ENCODE measurements around the gene SPATA18. TPM values are rescaled to one million over a fixed set of nuclear protein-coding genes. Genes with fewer than 3 reads are reported as not detected.

Gene SPATA18
- total and polyA plus RNA-seq, 9 of the 15 experiments (the other 6 are each of a cell fraction or from before 2014, with no cell fraction given): 0.09 TPM; not detected in 8

DNA sequence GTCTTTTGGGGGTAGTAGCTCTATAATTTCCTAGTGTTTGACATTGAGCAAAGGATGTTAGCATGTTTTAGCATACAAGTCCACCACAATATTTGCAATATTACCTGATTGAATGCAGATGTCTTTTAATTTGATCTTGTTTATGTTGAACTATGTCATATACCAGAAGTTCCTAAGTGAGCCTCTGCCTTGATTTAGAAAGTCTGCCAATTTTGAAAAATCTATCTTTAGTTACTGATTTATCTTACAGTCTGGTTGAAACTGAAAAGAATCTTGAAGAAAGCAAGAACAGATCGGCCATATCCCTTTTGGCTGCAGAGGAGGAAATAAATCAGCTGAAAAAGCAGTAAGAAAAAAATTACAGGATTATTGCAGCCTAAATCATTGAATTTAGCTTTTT is 18.5 kb downstream of the SPATA18 start:
- DNase-seq (ENCODE audit: extremely low read depth in 1 of 4, low spot score in 3 of 4) (no peak), FAIRE-seq (no peak), ATAC-seq (no peak)
- Histone ChIP-seq H3K9me3 (replicated peaks; ENCODE audit: control insufficient read depth, insufficient read depth, low read depth, low read length) (no peaks in the 10 kb centered on the region), H2AFZ (ENCODE audit: low read depth, low read length) (no peak overlapping the region), H4K20me1 (replicated peaks; ENCODE audit: control insufficient read depth, insufficient read depth, low read length) (no peaks in the 10 kb centered on the region), H3K4me2 (ENCODE audit: insufficient read depth, low read length) (no peak overlapping the region), H3K4me1 (replicated peaks in 1 of 2; ENCODE audit: control insufficient read depth in 2 of 2, insufficient read depth in 2 of 2, low read length in 2 of 2) (no peaks in the 10 kb centered on the region), H3K27me3 (ENCODE audit: control insufficient read depth in 2 of 2, insufficient read depth in 2 of 2, low read length in 2 of 2) (no peaks in the 10 kb centered on the region), H3K79me2 (ENCODE audit: control insufficient read depth, insufficient read depth, low read length) (no peaks in the 10 kb centered on the region), H3K36me3 (ENCODE audit: control insufficient read depth, insufficient read depth, low read length) (no peaks in the 10 kb centered on the region), H3K9ac (ENCODE audit: insufficient read depth in 1 of 2, low read depth in 2 of 2, low read length in 2 of 2) (no peak overlapping the region), H3K4me3 (no peak overlapping the region), H3K9me1 (ENCODE audit: control insufficient read depth, insufficient read depth, low read length) (no peaks in the 10 kb centered on the region), H3K27ac (ENCODE audit: extremely low read depth, low read depth, low read length) (no peak overlapping the region)
- BruUV-seq (replicated peaks): no TSS peak
- ChIA-PET CTCF (ENCODE audit: low intra/inter-chr PET ratio) (no interaction called here), POLR2A (no interaction called here)
- in situ Hi-C loops (cut with MboI) (no loop called here), intact Hi-C loops (cut with micrococcal nuclease) (no loop called here)
- WGBS (ENCODE audit: insufficient coverage, low coverage, missing lambda C conversion rate): 0% methylated on average over 1 of the region's 1 CpG
- TF ChIP-seq SAP30 (IDR thresholded peaks at IDR 0.05; ENCODE audit: borderline replicate concordance, insufficient read depth, low read depth, low read length, poor library complexity, severe bottlenecking): no peak
- TF ChIP-seq SMARCC2 (IDR thresholded peaks at IDR 0.05; ENCODE audit: low read depth): no peak
- TF ChIP-seq HNRNPUL1 (IDR thresholded peaks at IDR 0.05; ENCODE audit: low read length): no peak
- TF ChIP-seq TARDBP (IDR thresholded peaks at IDR 0.05): no peak
- no peak for TF ChIP-seq SMAD3 (CRISPR knock-in tag; conservative IDR thresholded peaks at IDR 0.05)
- TF ChIP-seq HDAC1 (IDR thresholded peaks at IDR 0.05): no peak
- no peak for TF ChIP-seq ZNF134 (CRISPR knock-in tag; conservative IDR thresholded peaks at IDR 0.05)
- no peak for TF ChIP-seq MYBL2 (IDR thresholded peaks at IDR 0.05; ENCODE audit: low read depth)
- TF ChIP-seq MYBL2 (CRISPR knock-in tag; IDR thresholded peaks at IDR 0.05; ENCODE audit: borderline replicate concordance): no peak
- TF ChIP-seq, protein P1, sequence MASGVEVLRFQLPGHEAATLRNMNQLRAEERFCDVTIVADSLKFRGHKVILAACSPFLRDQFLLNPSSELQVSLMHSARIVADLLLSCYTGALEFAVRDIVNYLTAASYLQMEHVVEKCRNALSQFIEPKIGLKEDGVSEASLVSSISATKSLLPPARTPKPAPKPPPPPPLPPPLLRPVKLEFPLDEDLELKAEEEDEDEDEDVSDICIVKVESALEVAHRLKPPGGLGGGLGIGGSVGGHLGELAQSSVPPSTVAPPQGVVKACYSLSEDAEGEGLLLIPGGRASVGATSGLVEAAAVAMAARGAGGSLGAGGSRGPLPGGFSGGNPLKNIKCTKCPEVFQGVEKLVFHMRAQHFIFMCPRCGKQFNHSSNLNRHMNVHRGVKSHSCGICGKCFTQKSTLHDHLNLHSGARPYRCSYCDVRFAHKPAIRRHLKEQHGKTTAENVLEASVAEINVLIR (CRISPR knock-in tag; IDR thresholded peaks at IDR 0.05): no peak
- TF ChIP-seq KHSRP (IDR thresholded peaks at IDR 0.05): no peak
- no peak for TF ChIP-seq TGIF2 (CRISPR knock-in tag; IDR thresholded peaks at IDR 0.05)
- TF ChIP-seq NR2C1 (IDR thresholded peaks at IDR 0.05): no peak
- TF ChIP-seq NR2C1 (tag; IDR thresholded peaks at IDR 0.05): no peak
- TF ChIP-seq ZNF668 (CRISPR knock-in tag; IDR thresholded peaks at IDR 0.05): no peak
- TF ChIP-seq, protein P2, sequence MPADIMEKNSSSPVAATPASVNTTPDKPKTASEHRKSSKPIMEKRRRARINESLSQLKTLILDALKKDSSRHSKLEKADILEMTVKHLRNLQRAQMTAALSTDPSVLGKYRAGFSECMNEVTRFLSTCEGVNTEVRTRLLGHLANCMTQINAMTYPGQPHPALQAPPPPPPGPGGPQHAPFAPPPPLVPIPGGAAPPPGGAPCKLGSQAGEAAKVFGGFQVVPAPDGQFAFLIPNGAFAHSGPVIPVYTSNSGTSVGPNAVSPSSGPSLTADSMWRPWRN (IDR thresholded peaks at IDR 0.05; ENCODE audit: low read depth): no peak
- no peak for TF ChIP-seq ZNF232 (CRISPR knock-in tag; IDR thresholded peaks at IDR 0.05)
- TF ChIP-seq, protein P3, sequence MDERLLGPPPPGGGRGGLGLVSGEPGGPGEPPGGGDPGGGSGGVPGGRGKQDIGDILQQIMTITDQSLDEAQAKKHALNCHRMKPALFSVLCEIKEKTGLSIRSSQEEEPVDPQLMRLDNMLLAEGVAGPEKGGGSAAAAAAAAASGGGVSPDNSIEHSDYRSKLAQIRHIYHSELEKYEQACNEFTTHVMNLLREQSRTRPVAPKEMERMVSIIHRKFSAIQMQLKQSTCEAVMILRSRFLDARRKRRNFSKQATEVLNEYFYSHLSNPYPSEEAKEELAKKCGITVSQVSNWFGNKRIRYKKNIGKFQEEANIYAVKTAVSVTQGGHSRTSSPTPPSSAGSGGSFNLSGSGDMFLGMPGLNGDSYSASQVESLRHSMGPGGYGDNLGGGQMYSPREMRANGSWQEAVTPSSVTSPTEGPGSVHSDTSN (CRISPR knock-in tag; IDR thresholded peaks at IDR 0.05; ENCODE audit: low read depth): no peak
- TF ChIP-seq, protein P3 (tag; conservative IDR thresholded peaks at IDR 0.05; ENCODE audit: low read depth): no peak
- no peak for TF ChIP-seq ZNF23 (CRISPR knock-in tag; IDR thresholded peaks at IDR 0.05)
- no peak for TF ChIP-seq FOXA1 (IDR thresholded peaks at IDR 0.05; ENCODE audit: borderline replicate concordance)
- TF ChIP-seq ZC3H8 (IDR thresholded peaks at IDR 0.05): no peak
- no peak for TF ChIP-seq CAMTA2 (CRISPR knock-in tag; conservative IDR thresholded peaks at IDR 0.05)

Data from K562 (cell line).